GM19455 (cell line): ENCODE results near the gene PLPPR2.
"Not testable (repeated sequence)": the region's sequence is repeated elsewhere in the genome, so short reads cannot be mapped to it uniquely, and the experiment has no call there.

Source experiments
- ATAC-seq: cut with Tn5 transposase; IDR thresholded peaks from one replicate; pipeline ENCODE4 v1.9.1; 2021; ENCODE audit not compliant: unreplicated experiment

Gene PLPPR2

DNA sequence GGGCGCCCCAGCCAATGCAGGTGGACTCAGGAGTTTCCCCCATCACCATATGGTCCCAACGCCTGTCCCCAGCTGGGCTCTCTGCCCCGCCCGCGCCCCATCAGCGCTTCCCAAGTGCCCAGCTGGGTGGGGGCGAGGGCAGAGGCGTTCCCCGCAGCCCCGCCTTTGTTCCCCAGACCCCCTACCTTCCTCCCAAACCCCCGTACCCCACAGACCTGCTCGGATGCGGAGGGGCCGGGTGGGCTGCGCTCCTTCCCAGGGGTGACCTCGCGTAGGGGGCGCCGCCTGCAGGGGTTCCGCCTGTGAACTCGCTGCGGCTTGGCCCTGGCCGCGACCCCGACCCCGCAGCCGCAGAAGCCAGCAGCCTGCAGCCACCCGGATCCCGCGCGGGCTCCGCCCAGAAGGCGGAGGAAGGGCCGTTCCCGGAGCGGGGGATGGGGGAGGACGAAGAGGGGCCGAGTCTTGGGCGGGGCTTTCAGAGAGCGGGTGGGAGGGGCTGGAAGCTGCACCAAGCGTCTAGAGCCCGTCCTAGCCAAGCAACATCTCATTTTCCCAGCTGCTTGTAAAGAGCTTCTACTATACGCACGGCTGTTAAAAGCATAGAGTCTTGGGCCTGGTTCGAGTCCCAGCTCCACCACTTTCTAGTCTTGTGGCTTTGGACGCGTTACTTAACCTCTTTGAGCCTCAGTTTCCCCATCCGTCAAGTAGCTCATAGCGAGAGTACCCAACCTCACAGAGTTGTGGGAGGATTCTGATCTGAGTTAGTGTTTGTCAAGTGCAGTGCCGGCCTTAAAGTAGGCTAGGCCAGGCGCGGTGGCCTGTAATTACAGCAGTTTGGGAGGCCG lies 15.8 kb upstream of the PLPPR2 start, which contains the start of gene RAB3D:
TSS of gene RAB3D (minus strand) at position 404 of the 845 bp plus-strand sequence. CDS start 2,258 bp downstream, outside the sequence.
- ATAC-seq, result no peak

DNA sequence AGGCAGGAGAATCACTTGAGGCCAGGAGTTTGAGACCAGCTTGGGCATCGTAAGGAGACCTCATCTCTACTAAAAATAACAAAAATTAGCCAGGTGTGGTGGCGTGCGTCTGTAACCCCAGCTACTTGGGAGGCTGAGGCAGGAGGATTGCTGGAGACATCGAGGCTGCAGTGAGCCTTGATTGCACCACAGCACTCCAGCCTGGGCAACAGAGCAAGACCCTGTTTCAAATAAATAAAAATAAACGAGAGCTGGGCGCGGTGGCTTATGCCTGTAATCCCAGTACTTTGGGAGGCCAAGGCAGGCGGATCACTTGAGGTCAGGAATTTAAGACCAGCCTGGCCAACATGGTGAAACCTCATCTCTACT lies 15.1 kb upstream of the PLPPR2 start:
- ATAC-seq, result not testable (repeated sequence)

DNA sequence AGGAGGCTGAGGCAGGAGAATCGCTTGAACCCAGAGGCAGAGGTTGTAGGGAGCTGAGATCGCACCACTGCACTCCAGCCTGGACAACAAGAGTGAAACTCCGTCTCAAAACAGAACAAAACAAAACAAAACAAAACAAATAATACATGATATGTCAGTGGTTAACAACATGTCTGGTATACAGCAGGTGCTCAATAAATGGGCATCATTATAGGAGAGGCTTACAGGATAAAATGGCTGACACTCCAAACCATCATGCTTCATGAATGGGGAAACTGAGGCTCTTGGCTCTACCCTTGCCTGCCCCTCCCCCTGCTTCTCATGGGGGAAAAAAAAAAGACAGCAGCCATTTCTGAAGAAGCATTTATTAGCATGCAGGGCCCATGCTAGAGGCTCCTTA lies 12.8 kb upstream of the PLPPR2 start:
- no peak for ATAC-seq

DNA sequence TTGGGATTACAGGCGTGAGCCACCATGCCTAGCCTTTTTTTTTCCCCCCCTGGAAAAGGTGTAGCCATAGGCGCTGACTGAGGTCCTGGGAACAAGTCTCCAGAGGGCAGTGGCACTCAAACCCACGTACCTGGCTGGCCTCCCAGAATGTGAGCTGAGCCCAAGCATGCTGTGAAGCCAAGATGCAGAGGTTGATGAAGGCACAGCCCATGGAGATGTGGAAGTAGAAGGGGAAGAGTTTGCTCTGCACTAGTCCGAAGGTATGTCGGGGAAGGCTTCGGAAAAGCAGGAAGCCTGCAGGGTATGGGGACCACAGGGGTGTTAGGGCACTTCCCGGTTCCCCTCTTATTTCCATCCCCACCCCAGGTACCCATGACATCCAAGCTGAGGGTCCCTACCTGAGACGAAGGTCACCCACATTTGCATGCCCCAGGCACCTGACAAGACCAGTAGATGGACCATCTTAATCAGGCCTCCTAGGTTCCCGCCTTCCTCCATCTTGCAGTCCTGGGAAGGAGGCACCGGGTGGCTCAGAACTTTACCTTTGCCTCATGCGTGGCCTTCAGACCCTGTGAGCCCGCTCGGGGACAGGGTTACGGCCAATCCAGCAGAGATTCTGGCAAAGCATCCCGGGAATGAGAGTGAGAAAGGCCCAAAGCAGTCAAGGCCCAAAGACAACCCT lies 10.0 kb upstream of the PLPPR2 start:
- no peak for ATAC-seq

DNA sequence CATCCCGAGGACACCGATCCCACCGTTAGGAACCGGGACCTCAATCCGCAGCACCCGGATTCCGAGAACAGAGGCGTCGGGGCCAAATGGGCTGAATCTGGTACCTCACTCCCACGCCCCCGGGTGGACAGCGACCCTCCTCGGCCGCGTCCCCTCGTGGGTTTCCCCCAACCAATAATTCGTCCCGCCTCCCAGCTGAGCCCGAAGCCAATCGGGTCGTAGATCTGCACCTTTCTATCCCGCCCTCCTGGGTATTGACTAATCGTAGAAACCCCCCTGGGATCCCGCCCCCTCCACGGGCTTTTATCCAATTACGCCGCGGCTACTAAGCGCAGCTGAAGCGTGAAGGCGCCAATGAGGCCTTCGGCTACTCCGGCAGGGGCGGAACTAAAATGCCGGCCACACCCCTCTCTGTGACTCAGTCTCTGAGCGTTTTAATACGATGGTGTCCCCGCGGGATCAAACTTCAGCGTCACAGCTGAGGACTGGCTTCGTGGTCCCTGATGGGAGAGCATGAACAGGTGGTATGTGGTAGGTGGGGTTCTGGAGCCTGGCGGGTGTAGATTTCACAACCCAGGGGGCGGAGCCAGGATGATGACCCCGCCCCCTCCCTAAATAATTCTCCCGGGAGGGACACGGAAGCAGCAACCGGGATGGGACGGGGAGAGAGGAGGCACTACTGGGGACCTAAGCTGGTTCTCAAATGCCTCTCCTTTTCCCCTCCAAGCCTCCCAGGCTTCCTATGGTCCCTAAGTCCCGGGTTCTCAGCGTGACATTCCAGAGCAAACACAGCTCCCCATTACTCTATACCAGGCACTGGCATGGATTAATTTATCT lies 8.9 kb upstream of the PLPPR2 start, which contains the start of the genes CCDC159 and TMEM205:
TSS of gene CCDC159 (plus strand) at position 416 of the 837 bp plus-strand sequence. CDS start at position 504, 88 bp downstream.
TSS of gene TMEM205 (minus strand) at position 165 of the 837 bp plus-strand sequence. CDS start 649 bp downstream, outside the sequence.
- peak; percentile 80 for ATAC-seq

DNA sequence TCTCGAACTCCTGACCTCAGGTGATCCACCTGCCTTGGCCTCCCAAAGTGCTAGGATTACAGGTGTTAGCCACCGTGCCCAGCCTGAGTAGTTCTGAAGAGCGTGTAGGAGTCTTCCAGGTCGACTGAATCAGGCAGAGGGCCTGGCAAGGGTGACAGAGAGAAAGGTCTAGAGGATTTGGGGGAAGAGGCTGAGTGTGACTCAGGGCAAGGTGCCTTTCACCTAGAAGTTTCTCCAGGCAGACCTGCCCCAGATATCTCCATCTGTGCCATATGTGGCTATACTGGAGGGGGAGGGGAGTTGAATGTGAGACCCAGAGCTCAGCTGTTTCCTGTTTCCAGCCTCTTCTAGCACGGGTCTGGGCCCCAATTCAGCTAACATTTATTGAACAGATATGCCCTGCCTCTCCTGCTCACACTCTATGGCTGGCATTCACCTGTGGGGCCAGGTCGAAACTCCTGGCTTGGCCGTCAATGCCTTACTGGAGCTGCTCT lies 7.6 kb upstream of the PLPPR2 start:
- ATAC-seq, result no peak

DNA sequence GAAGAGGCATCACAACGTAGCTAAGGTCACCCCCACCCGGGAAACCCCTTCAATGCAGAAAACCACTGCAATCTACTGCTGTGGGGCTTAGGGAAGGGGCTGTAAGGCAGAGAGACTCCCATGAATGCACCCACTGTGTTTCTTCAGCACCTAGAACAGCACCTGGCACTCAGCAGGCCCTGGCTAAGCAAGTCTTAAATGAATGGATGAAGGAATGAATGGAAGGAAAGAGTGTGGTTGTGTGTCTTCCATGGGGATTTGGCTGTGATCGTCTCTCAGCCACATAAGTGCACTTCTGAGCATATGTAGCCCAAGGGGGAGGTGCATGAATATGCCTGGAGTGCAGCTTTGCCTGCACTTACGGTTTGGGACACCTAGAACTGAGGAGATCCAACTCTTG lies 6.1 kb upstream of the PLPPR2 start:
- no peak for ATAC-seq

DNA sequence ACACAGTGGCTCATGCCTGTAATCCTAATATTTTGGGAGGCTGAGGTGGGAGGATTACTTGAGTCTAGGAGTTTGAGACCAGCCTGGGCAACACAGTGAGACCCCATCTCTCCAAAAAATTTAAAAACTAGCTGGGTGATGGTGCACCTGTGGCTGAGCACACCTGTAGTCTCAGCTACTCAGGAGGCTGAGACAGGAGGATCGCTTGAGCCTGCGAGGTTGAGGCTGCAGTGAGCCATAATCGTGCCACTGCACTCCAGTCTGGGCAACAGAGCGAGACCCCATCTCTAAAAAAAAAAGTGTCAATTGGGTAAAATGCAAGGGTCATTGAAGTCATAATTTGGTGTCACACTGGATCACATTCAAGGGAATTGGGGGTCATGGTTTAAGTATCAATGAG lies 1.1 kb upstream of the PLPPR2 start:
- not testable (repeated sequence) for ATAC-seq

DNA sequence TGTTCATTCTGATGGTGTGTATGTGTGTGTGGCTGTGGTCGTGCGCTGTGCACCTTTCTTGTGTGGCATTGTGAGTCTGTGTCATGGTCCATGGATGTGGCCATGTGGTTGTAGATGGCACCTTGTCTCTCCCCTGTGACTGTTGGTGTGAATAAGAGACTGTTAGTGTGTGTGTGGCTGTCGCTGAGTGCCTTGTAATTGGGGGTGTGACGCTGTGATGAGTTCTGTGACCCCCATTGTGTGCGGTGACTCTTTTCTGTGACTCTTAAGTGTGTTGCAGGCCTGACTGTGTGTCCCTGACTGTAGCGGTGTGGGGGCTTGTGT lies 804 bp downstream of the PLPPR2 start:
- no peak for ATAC-seq

DNA sequence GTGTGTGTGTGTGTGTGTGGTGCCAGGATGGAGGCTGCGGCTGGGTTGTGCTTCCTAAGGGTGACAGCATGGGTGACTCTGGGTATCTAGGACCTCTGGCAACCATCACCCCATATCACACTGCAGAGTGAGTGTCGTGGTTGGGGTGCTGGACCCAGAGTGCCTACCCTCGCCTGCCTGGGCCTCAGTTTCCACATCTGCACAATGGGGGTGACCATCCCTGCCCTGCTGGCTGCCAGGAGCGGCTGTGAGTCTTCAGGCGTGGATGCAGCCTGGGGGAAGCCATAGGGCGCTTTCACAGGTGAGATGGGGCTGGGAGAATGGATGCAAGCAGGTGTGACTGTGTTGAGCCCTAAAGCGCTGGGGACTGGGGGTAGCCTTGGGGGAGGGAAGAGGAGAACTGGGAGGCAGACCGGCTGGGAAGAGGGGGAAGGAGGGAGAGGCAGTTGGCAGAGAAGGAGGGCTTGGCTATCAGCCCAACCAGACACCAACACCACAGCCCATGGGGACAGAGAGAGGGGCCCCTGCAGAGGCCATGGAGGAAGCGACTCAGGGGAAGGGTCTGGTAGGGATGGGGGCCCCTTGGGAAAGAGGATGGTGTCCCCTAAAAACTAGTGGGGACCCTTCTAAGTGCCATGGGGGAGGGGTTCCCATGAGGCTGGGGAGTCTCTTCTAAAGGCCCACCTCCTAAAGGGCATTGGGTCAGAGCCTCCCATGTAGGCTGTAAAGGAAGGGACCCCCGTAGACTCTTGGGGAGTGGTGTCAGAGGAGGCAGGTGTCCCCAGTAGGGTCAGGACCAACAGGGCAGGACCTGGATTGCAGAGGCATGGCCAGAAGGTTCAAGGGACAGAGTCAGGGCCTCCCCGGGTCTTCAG lies 1.7 kb downstream of the PLPPR2 start:
- no peak for ATAC-seq

DNA sequence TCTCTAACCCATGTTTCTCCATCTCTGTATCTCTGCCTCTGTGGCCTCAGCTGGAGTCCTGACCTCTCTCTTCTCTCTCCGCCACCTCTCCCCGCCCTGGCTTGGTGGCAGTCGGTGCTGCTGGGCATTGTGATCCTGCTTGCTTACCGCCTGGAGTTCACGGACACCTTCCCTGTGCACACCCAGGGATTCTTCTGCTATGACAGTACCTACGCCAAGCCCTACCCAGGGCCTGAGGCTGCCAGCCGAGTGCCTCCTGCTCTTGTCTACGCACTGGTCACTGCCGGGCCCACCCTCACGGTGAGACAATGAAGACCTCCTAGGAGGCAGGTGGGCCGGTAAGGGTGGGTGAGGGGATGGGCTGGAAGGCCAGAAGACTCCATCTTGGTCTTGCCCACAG lies 4.2 kb downstream of the PLPPR2 start:
- no peak for ATAC-seq

DNA sequence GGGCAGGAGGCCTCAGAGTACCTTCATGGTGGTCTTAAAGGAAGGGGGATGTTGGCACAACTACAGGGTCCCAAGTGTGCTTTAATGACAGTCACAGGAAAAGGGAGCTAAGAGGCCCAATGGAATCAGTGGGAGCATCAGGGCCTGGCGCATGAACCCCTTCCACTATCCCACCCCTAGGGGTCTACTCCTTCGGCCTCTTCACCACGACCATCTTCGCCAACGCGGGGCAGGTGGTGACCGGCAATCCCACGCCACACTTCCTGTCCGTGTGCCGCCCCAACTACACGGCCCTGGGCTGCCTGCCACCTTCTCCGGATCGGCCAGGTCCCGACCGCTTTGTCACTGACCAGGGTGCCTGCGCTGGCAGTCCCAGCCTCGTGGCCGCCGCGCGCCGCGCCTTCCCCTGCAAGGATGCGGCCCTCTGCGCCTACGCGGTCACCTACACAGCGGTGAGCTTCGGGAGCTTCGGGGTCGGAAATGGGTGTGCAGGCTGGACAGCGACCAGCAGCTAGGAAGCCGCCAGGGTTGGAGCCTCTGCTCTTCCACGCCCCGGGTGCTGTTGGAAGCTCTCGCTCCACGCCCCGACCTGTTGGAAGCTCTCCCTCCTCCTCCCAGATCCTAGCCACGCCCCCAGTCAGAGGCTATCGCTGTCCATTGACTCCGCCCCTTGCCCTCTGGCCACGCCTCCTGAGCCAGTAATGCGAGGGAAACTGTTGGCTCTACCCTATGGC lies 6.0 kb downstream of the PLPPR2 start:
- no peak for ATAC-seq

DNA sequence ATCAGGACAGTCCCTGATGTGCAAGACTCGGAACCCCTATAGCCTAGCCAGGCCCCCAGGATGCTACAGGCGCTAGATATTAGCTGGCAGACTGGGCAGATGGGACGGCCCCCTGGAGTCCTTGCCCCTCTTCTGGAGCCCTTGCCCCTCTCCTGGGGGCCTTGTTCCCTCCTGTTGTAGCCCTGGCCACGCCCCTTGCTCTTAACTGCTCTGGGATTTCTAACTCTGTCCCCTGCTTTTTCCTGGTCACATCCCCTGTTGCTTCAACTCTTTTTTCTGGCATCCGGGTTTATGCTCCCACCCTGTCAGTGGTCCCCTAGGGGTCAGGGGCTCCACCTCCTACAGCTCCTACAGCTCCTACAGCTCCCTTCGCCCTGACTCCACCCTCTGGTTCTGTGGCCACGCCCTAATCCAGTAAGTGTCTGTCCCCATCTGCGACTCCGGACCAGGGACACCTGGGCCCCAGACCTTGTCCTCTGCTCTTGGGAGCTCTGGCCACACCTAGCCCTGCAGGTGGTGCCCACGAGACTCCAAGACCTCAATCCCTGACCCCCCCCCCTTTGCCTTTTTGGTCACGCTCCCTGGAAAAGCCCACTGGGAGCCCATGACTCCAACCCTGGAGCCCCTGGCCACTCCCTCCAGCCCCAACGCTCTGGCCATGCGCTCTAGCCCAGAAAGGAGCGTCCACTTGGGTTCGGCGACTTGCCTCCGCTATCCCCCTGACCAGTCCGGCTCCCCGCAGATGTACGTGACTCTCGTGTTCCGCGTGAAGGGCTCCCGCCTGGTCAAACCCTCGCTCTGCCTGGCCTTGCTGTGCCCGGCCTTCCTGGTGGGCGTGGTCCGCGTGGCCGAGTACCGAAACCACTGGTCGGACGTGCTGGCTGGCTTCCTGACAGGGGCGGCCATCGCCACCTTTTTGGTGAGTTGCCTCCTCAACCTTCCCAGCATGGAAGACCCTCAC lies 6.8 kb downstream of the PLPPR2 start:
- no peak for ATAC-seq

DNA sequence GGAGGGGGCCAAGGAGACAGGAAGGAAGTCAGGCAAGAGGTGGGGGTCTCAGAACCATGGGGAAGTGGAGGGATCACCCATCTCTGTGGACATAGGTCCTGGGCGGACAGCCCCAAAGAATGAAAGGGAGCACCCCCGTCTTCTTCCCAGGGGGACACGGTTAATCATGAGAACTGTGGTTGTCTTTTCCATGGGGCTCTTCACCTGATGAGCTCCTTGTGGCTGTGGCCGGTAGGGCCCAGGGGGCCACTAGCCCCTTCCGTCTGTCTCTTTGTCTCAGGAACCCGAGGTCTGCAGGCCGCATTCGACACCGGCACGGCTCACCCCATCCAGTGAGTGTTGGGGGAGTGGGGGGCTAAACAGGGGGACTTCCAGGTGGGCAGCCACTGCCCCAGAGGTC lies 8.6 kb downstream of the PLPPR2 start:
- ATAC-seq, result no peak

DNA sequence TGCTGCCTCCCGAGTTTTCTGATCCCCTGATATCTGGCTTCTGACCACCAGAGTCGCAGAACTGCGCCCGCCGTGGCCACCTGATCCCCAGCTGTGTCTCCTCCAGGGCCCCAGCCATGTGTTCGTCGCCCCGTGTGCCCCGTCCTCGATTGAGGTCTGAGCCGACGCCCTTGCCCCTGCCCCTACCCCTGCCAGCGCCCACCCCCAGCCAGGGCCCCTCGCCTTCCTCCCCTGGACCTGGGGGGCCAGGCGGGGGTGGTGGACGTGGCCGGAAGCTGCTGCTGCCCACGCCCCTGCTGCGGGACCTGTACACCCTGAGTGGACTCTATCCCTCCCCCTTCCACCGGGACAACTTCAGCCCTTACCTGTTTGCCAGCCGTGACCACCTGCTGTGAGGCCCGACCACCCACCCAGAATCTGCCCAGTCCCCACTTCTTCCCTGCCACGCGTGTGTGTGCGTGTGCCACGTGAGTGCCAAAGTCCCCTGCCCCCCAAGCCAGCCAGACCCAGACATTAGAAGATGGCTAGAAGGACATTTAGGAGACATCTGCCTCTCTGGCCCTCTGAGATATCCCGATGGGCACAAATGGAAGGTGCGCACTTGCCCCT lies 9.2 kb downstream of the PLPPR2 start:
- no peak for ATAC-seq

DNA sequence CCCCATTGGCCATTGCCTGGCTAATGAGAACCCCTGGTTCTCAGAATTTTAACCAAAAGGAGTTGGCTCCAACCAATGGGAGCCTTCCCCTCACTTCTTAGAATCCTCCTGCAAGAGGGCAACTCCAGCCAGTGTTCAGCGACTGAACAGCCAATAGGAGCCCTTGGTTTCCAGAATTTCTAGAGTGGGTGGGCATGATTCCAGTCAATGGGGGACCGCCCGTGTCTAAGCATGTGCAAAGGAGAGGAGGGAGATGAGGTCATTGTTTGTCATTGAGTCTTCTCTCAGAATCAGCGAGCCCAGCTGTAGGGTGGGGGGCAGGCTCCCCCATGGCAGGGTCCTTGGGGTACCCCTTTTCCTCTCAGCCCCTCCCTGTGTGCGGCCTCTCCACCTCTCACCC lies 9.7 kb downstream of the PLPPR2 start:
- ATAC-seq, result no peak

DNA sequence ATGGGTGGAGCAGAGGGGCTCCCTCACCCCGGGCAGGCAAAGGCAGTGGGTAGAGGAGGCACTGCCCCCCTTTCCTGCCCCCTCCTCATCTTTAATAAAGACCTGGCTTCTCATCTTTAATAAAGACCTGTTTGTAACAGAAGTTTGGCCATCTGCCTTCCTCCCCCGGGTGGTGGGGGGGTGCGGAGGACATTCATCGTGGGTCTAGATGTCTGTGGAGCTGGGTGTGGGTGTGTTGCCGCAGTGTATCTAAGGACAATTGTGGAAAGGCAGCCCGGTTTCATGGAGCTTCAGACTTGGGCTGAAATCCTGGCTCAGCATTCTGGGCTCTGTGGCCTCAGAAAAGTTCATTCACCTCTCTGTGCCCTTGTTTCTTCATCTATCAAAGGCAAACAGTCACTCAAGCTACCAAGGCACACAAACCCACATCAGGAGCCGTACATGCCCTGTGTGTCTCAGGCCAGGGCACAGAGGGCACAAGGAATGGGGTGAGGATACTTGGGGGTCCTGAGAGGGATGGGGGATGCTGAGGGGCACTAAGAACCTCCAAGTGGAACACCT lies 10.4 kb downstream of the PLPPR2 start:
- ATAC-seq, result no peak

DNA sequence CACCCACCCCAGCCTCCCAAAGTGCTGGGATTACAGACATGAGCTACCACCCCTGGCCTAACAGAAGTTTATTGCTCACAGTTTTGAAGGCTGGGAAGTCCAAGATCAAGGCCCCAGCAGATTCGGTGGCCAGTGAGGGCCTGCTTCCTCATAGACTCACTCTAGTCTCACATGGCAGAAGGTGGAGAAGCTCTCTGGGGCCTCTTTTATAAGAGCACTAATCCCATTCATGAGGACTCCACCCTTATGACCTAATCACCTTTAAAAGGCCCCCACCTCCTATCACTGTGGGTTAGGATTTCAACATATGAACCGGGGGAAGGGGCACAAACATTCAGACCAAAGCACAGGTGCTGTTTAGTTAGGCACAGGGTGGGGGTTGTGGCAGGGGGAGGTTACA lies 12.3 kb downstream of the PLPPR2 start:
- ATAC-seq, result no peak
